ENCODE data around the gene TRAK2. TPM values are rescaled to one million over a fixed set of nuclear protein-coding genes. Genes with fewer than 3 reads are reported as not detected.
"Not testable (repeated sequence)": the region's sequence is repeated elsewhere in the genome, so short reads cannot be mapped to it uniquely, and the experiment has no call there.

The TRAK2 gene
- total RNA-seq, 3 donors from 2014 or later (not counting 1 experiment from before 2014, with no cell fraction given) = 19.2 to 29.4 (median 26.2) TPM

GRCh38 chr2:201432038-201432620 is 19.1 kb downstream of the TRAK2 start:
- peak in 1 of 2 donors; percentile 57 for DNase-seq
- Mint-ChIP-seq H3K27ac (peak overlapping the region; percentile 58 to 75), H3K4me3 (peak overlapping the region; percentile 32), H3K4me1 (peaks cover 28 to 41% of the 10 kb centered on the region in 2 donors), H3K27me3 (ENCODE audit: low read depth in 2 of 2) (no peaks in the 10 kb centered on the region), H3K9me3 (peaks cover 0 to 2% of the 10 kb centered on the region in 2 donors), H3K36me3 (no peaks in the 10 kb centered on the region)
- WGBS (ENCODE audit: insufficient coverage) = 51% methylated on average over 2 of the region's 4 CpGs
- Histone ChIP-seq H3K36me3 (ENCODE audit: control insufficient read depth, insufficient read depth, low read length) (no peaks in the 10 kb centered on the region), H3K9me3 (ENCODE audit: control insufficient read depth, insufficient read depth, low read length) (no peaks in the 10 kb centered on the region), H3K27ac (ENCODE audit: low read length) (peak overlapping the region; percentile 23), H3K4me3 (ENCODE audit: low read length) (no peak overlapping the region), H3K4me1 (ENCODE audit: control insufficient read depth, insufficient read depth, low read length) (peaks cover 11% of the 10 kb centered on the region), H3K27me3 (ENCODE audit: control insufficient read depth, insufficient read depth, low read length) (no peaks in the 10 kb centered on the region)
- TF ChIP-seq, protein P1, sequence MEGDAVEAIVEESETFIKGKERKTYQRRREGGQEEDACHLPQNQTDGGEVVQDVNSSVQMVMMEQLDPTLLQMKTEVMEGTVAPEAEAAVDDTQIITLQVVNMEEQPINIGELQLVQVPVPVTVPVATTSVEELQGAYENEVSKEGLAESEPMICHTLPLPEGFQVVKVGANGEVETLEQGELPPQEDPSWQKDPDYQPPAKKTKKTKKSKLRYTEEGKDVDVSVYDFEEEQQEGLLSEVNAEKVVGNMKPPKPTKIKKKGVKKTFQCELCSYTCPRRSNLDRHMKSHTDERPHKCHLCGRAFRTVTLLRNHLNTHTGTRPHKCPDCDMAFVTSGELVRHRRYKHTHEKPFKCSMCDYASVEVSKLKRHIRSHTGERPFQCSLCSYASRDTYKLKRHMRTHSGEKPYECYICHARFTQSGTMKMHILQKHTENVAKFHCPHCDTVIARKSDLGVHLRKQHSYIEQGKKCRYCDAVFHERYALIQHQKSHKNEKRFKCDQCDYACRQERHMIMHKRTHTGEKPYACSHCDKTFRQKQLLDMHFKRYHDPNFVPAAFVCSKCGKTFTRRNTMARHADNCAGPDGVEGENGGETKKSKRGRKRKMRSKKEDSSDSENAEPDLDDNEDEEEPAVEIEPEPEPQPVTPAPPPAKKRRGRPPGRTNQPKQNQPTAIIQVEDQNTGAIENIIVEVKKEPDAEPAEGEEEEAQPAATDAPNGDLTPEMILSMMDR (IDR thresholded peaks at IDR 0.05) = no peak
- ATAC-seq = peak; percentile 61 to 96 (median 83)
- intact Hi-C loops (cut with micrococcal nuclease) = no loop called here

DNA sequence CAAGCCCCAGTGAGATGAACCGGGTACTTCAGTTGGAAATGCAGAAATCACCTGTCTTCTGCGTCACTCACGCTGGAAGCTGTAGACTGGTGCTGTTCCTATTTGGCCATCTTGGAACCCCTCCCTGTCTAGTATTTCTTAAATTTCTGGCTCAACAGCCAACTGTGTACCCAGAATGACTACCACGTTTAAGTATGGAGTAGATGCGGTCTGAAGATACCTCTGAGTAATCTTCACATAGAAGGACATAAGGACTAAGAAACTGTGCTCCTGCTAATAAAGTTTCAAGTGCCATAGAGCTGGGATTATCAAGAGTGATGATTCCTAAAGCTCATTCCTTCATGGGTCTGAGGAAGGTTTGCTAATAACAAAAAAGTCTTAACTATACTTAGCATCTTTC is 20.4 kb downstream of the TRAK2 start:
- no peaks in the 10 kb centered on the region for H3K27me3 ChIP-seq (ENCODE audit: control insufficient read depth, insufficient read depth, low read length)
- DNase-seq (no peak), ATAC-seq (no peak)
- no peak overlapping the region for H3K27ac ChIP-seq (ENCODE audit: low read length)
- Mint-ChIP-seq H3K36me3 (no peaks in the 10 kb centered on the region), H3K9me3 (peaks cover 0 to 2% of the 10 kb centered on the region in 2 donors), H3K4me1 (peaks cover 28 to 41% of the 10 kb centered on the region in 2 donors), H3K4me3 (no peak overlapping the region), H3K27me3 (ENCODE audit: low read depth in 2 of 2) (no peaks in the 10 kb centered on the region), H3K27ac (peak overlapping the region in 1 of 2 donors; percentile 75)
- H3K4me1 ChIP-seq (ENCODE audit: control insufficient read depth, insufficient read depth, low read length) = peaks cover 11% of the 10 kb centered on the region
- no peaks in the 10 kb centered on the region for H3K36me3 ChIP-seq (ENCODE audit: control insufficient read depth, insufficient read depth, low read length)
- intact Hi-C loops (cut with micrococcal nuclease) = no loop called here
- WGBS (ENCODE audit: insufficient coverage) = 77% methylated on average over 5 of the region's 5 CpGs
- H3K4me3 ChIP-seq (ENCODE audit: low read length) = no peak overlapping the region
- TF ChIP-seq, protein P1 (IDR thresholded peaks at IDR 0.05) = no peak
- H3K9me3 ChIP-seq (ENCODE audit: control insufficient read depth, insufficient read depth, low read length) = no peaks in the 10 kb centered on the region

DNA sequence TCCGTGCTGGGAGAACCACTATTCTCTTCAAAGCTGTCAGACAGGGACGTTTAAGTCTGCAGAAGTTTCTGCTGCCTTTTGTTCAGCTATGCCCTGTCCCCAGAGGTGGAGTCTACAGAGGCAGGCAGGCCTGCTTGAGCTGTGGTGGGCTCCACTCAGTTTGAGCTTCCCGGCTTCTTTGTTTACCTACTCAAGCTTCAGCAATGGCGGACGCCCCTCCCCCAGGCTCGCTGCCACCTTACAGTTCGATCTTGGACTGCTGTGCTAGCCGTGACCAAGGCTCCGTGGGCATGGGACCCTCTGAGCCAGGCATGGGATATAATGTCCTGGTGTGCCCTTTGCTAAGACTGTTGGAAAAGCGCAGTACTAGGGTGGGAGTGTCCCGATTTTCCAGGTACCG is 20.9 kb downstream of the TRAK2 start:
- H3K36me3 Mint-ChIP-seq; ATAC-seq; H3K27ac Mint-ChIP-seq; H3K36me3 ChIP-seq (ENCODE audit: control insufficient read depth, insufficient read depth, low read length); H3K27me3 Mint-ChIP-seq (ENCODE audit: low read depth in 2 of 2); intact Hi-C loops (cut with micrococcal nuclease); H3K9me3 ChIP-seq (ENCODE audit: control insufficient read depth, insufficient read depth, low read length); H3K4me3 ChIP-seq (ENCODE audit: low read length); H3K4me3 Mint-ChIP-seq; DNase-seq; H3K27ac ChIP-seq (ENCODE audit: low read length); H3K9me3 Mint-ChIP-seq; H3K27me3 ChIP-seq (ENCODE audit: control insufficient read depth, insufficient read depth, low read length): not testable (repeated sequence)
- H3K4me1 Mint-ChIP-seq = peaks cover 28 to 41% of the 10 kb centered on the region in 2 donors
- peaks cover 11% of the 10 kb centered on the region for H3K4me1 ChIP-seq (ENCODE audit: control insufficient read depth, insufficient read depth, low read length)
- 97% methylated on average over 12 of the region's 12 CpGs for WGBS (ENCODE audit: insufficient coverage)

DNA sequence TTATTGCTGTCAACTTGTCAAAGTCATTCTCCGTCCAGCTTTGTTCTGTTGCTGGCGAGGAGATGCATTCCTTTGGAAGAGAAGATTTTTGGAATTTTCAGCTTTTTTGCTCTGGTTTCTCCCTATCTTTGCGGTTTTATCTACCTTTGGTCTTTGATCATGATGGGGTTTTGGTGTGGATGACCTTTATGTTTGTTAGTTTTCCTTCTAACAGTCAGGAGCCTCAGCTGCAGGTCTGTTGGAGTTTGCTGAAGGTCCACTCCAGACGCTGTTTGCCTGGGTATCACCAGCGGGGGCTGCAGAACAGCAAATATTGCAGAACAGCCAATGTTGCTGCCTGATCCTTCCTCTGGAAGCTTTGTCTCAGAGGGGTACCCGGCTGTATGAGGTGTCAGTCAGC is 21.4 kb downstream of the TRAK2 start:
- 99% methylated on average over 6 of the region's 6 CpGs for WGBS (ENCODE audit: insufficient coverage)
- H3K27ac ChIP-seq (ENCODE audit: low read length); H3K9me3 Mint-ChIP-seq; ATAC-seq; H3K27ac Mint-ChIP-seq; H3K27me3 ChIP-seq (ENCODE audit: control insufficient read depth, insufficient read depth, low read length); H3K4me3 ChIP-seq (ENCODE audit: low read length); H3K36me3 Mint-ChIP-seq; H3K4me3 Mint-ChIP-seq; H3K27me3 Mint-ChIP-seq (ENCODE audit: low read depth in 2 of 2); H3K36me3 ChIP-seq (ENCODE audit: control insufficient read depth, insufficient read depth, low read length); H3K9me3 ChIP-seq (ENCODE audit: control insufficient read depth, insufficient read depth, low read length); intact Hi-C loops (cut with micrococcal nuclease); DNase-seq: not testable (repeated sequence)
- H3K4me1 ChIP-seq (ENCODE audit: control insufficient read depth, insufficient read depth, low read length) = peaks cover 11% of the 10 kb centered on the region
- H3K4me1 Mint-ChIP-seq = peaks cover 28 to 41% of the 10 kb centered on the region in 2 donors

DNA sequence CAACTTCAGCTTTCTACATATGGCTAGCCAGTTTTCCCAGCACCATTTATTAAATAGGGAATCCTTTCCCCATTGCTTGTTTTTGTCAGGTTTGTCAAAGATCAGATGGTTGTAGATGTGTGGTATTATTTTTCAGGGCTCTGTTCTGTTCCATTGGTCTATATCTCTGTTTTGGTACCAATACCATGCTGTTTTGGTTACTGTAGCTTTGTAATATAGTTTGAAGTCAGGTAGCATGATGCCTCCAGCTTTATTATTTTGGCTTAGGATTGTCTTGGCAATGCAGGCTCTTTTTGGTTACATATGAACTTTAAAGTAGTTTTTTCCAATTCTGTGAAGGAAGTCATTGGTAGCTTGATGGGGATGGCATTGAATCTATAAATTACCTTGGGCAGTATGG is 22.9 kb downstream of the TRAK2 start:
- intact Hi-C loops (cut with micrococcal nuclease); H3K9me3 Mint-ChIP-seq; H3K36me3 ChIP-seq (ENCODE audit: control insufficient read depth, insufficient read depth, low read length); ATAC-seq; H3K27me3 ChIP-seq (ENCODE audit: control insufficient read depth, insufficient read depth, low read length); H3K27ac Mint-ChIP-seq; H3K4me1 ChIP-seq (ENCODE audit: control insufficient read depth, insufficient read depth, low read length); H3K27ac ChIP-seq (ENCODE audit: low read length); H3K9me3 ChIP-seq (ENCODE audit: control insufficient read depth, insufficient read depth, low read length); H3K27me3 Mint-ChIP-seq (ENCODE audit: low read depth in 2 of 2); H3K36me3 Mint-ChIP-seq; H3K4me3 Mint-ChIP-seq; DNase-seq; H3K4me3 ChIP-seq (ENCODE audit: low read length): not testable (repeated sequence)
- H3K4me1 Mint-ChIP-seq = peaks cover 21 to 27% of the 10 kb centered on the region in 2 donors
